CD4-positive, alpha-beta T cell treated with Interleukin-17A for 4 hours (primary cell): Measurements from ENCODE around the gene CCL15.

Source experiments
- DNase-seq: peaks from one replicate; pipeline ENCODE4 v3.0.0-alpha.2; 2020; ENCODE audit warnings: mixed read lengths

The CCL15 gene

DNA sequence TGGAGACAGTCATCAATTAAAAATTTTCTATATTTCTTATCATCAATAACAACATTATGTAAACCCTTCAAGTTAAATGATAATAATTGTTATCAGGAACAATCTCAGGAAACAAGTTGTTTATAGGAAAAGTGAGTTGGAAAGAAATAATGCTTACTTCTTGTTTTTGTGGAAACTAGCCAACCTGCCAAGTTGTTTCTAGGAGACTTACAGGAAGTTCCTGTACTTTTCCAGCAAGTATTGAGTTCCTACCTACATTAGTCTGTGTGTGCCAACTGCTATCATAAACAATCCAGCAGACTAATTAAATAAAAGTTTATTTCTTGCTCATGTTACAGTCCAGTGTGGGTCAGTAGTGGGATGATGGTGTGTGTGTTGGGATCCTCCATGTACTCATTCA lies 13.2 kb downstream of the CCL15 start:
- DNase-seq = no peak

DNA sequence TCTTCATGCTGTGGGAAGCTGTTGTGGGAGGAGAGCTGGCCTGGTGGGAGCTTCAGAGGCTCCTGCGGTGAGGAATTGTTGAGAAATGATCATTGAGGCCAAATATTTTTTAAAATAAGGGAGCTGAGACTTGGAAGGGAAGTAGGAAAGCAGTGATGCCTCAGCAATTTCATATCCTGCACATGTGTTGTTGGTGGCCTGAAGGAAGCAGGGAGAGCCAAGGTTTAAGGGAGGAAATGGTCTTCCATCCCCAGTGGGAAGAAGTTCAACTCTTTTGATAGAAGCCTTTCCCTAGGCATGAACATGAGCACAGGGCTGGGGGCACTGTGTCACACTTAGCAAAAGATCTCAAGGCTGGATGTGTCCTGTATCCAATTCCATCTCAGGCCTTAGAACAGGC lies 14.7 kb downstream of the CCL15 start, which contains the start of gene CCL14:
TSS of gene CCL14 (minus strand) at position 87 of the 400 bp plus-strand sequence. CDS start at position 7, 80 bp downstream.
- DNase-seq = no peak

DNA sequence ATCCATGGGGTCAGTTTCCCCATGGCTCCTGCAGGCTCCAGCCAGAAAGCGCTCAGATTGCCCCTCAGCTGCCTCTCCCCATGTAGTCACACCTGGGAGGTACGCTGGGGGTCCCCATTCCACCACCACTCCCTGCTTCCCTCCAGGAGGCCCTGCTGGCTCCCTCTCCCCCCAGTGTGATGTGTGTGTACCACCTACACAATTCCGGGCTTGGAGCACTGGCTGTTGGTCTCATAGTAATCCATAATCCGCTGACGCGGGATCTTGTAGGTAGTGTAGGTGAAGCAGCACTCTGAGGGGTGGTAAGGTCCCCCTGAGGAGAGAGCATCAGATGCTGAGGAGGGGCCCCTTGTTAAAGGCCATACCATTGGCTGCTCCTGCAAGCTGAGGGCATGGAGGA lies 17.2 kb downstream of the CCL15 start:
- no peak for DNase-seq

DNA sequence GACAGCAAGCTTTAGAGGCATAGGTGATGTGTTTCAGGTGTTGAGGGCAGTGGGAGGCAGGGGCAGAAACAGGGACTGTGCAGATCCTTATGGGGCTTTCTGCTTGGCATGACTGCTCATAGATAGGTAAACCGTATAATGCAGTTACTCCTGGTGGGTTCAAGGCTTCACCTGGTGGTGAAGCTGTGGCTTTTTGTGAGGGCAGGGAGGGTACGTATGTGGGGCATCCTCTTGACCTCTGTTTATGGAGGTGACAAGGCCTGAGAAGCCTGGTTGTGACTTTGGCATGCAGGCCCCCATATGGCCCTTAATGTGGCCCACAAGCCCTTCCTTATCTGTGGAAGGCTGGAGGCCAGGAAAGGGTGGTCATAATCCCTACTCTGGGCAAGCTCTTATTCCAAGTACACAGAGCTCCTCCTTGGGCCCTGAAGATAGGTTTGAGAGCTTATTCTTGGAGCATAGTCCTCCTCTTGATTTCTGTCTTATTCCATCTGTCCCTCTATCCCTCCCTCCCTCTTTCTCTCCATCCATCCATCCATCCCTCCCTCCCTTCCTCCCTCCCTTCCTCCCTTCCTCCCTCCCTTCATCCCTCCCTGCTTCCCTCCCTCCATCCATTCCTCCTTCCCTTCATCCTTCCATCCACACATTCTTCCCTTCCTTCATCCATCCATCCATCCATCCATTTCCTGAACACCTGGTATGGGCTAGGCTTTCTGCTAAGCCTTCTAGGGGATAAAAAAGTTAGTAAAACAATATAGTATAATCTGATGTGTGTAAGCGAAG lies 18.8 kb downstream of the CCL15 start:
- no peak for DNase-seq

DNA sequence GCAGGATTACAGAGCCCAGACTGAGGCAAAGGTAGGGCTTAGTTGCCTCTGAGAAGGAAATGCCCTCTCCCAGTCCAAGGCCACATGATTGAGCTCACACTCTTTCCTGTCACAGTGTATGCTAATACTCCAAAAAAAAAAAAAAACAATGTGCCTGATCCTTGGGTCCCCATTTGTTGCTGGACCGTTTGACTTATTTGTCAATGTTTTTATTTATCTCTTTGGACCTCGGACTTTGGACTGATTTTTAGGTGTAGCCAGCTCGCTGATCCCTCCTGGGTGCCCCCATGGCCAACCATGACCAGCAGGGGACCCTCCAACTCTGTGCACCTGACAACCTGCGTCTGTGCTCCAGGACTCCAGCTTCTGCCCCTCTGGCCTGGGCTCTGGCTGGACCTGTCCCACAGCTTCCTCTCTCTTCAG lies 19.4 kb downstream of the CCL15 start:
- DNase-seq = no peak

DNA sequence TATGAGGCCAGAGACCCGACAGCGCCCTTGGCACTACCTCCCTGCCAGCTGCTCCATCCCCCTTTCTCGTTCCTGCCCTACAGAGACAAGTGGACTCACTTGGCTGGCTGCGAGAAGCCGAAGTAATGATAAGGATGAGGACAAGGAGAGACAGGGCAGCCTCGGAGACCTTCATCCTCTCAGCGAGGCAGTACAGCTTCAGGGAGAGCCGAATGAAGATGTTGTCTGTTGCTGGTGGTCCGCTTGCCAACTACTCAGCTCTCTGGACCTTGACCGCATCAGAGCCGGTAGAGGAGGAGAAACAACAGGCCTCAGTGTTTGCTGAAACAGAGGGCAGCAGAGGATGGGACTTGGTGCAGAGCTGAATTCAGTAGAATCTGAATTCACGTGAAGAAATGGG lies 20.1 kb downstream of the CCL15 start, which contains the start of gene CCL16:
TSS of gene CCL16 (minus strand) at position 252 of the 400 bp plus-strand sequence. CDS start at position 175, 77 bp downstream.
- DNase-seq = no peak

DNA sequence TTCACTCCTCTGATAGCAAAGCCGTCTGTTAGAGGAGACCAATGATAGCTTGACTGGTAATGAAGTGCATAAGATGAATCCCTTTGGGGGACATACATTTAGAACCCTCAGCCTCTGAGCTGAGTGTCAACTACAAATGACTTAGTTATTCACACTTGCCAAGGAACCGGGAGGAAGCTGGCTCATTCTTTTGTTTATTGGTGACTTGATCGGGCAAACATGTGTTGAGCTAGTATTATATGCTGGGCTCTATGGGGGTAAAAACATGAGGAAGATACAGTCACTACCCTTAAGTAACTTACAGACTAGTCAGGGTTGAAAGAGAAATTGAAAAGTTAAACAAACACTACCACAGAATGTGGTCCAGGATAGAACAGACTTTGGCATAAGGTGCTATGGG lies 23.0 kb downstream of the CCL15 start:
- DNase-seq = no peak

DNA sequence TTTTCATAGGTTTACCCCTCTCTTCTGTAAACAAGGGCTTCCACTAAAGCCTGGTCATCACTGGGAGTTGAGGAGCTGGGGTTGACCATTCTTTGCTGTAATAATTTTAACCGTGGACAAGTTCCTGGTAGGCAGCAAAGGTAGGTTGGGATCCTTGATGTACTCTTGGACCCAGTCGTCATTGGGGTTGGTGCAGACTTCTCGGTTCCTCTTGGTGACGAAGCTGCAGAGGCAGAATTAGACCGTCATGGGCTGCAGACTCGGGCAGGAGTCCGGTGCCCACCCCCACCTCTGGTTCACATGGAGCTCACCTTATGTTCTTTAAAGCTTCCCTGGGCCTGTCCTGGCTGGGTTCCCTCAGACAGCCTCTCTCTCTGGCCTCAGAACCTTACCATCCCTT lies 23.8 kb downstream of the CCL15 start:
- no peak for DNase-seq

DNA sequence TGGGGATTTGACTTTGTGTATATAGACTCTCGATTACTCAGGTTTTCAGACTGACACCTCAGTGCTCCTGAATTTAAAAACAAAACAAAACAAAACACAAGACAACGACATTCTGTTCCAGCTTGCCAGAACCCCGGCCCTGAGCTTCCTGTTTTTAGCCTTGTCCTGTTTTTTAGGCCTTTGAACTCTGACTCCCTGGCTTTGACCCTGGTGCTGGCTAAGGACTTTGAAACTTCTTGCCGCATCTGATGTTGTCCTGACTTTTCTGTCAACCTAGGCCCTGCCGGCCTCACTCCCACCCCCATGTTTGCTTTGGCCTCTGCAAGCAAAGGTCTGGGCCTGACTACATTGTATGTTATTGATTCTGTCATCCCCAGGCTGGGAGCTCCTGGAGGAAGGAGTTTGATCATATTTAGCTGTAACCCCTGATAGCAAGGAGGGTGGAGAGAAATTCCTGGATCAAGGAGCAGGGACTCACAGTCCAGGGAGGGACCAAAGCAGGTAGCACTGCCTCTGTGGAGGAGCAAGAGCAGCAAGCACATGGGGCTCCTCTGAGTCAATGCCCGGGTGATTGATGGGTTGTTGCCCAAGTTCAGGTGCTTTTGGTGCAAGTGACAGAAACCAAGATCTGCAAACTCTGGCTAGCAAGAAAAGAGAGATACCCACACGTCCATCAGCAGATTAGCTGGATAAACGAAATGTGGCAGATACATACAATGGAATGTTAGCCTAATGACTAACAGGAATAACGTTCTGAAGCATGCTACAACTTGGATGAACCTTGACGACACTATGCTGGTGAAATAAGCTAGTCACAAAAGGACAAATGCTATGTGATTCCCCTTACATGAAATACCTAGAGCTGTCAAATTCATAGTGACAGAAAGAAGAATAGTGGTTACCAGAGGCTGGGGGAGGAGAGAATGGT lies 27.8 kb downstream of the CCL15 start:
- DNase-seq = no peak

DNA sequence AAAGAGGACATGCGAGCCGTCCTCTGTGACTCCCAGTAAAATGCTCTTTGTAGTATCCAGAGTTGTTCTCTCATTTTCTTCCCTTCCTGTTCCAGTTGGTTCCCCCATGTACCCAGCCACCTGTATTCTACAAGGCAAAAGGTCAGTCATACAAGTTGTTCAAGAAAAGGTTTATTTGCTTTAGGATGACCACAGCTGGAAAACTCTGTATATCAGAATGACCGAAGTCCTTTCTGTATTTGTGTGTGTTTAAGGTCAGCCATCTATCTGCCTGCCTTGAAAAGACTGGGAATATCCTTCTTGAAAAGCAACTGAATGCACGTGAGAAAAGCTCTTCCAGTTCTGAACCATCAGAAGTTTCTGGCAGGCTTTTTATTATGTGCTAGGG lies 28.4 kb downstream of the CCL15 start:
- no peak for DNase-seq

DNA sequence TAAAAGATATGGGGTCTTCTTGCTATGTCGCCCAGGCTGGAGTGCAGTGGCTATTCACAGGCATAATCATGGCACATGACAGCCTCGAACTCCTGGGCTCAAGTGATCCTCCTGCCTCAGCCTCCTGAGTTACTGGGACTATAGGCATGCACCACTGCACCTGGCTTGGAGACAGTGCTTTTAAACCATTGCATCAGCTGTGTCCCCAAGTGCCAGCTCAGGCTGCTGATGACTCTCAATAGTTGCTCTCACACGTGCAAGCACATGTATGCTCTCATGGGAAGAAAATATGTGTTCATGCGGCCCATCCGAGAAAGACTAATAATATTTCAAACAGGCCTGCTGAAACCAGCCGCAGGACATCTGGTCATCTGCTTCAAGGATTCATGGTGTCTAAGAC lies 28.8 kb downstream of the CCL15 start:
- no peak for DNase-seq

DNA sequence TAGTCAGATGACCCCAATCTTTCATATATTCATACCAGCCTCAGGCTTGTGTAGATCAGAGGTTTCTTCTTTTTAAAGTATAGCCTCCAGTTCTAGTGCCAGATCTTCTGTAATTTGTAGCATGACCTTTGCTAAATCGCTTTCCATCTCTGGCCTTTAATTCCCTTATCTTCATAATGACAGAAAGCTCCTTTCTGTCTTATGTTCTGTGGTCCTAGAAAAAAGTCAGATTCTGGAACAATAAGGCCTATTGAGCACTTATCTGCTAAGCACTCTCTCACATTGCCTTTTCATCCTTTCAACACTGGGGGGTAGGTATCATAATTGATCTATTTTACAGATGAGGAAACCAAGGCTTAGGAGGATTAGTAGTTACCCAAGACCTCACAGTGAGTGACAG lies 29.3 kb downstream of the CCL15 start:
- no peak for DNase-seq

DNA sequence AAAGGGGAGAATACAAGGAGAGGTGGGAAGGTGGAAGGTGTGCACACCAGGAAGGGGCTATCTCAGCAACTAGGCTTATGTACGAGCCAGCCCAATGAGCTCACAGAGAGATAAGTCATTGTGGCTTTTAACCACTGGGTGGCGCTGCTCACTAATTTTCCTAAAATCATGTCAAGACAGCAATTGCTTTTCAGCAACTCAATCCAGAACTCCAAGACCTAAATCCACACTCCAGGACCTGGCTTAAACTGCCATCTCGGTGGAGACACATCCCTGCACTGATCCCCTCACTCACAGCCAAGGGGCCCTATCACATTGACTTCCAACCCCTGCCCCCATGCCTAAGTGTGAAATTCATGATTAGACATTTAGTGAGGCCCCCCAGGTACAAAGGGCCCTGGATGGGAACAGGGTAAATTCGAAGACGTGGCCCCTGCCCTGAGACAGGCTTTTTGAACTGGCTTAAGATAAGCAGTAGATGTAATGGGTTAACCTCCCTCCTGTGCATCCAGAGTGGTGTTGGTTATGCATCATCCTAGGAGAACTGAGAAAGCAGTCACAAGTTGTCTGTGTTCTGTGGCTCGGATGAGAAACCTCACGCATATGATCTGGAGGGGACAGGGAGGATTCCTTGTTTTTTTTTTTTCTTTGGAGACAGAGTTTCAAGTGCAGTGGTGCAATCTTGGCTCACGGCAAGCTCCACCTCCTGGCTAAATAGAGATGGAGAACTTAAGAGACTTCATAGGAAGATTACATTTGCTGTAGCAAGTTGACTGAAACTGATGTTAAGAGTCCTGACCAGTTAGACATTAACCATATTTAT lies 31.6 kb downstream of the CCL15 start:
- peak; percentile 73 for DNase-seq

DNA sequence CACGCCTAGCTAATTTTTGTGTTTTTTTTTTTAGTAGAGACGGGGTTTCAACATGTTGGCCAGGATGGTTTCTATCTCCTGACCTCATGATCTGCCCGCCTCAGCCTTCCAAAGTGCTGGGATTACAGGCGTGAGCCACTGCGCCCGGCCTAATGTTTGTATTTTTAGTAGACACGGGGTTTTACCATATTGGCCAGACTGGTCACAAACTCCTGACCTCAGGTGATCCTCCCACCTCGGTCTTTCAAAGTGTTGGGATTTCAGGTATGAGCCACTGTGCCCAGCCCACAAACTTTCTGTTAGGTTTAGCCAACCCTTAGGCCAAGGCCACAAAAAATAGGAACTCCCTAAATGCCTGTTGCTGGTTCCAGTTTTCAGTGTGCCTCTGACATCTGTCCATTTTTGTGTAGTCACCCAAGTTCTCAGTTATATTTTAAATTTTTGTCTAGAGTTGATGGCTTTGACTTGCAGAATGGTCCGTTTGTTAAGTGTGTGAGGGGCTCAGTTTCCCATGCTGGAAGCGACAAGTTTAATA lies 32.8 kb downstream of the CCL15 start:
- DNase-seq = no peak

DNA sequence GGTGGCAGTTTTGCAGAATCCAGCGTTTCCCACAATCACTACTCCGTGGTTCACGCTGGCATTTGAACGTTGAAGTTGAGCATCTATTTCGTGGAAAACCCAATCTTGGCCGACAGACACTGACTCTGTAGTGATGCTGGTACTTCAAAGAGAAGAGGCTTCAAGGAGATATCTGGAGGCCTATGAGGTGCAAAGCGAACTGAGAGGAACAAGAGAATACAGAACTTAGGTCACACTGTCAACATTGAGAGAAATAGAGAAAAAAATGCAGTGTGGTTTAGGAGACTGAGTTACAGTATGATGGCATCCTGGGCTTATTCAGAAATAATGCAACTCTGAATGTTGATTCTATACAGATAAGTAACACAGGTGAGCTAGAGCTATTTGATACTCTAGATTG lies 36.1 kb downstream of the CCL15 start:
- DNase-seq = no peak

DNA sequence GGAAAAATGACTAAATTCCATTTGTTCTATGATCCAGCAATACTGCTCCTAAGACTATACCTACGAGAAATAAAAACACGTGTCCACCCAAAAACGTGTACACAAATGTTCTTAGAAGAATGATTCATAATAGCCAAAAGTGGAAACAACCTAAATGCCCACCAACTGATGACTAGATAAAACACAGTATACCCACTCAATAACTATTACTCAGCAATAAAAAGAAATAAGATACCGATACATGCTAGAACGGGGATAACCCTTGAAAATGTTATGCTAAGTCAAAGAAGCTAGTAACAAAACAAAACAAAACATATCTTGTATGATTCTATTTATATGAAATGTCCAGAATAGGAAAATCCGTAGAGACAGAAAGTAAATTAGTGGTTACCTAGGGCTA lies 37.7 kb downstream of the CCL15 start:
- DNase-seq = no peak

DNA sequence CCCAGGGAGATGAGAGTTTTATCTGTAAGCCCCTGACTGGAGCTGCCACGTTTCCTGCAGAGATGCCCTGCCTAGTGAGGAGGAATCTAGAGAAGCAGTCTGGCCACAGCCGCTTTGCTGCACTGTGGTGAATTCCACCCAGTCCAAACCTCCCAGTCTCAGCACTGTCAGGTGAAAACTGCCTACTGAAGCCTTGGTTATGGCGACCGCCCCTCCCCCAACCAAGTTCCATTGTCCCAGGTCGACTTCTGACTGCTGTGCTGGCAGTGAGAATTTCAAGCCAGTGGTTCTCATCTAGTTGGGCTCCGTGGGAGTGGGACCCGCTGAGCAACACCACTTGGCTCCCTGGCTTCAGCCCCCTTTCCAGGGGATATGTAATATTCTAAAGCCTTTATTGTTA lies 47.6 kb downstream of the CCL15 start:
- DNase-seq = no peak

DNA sequence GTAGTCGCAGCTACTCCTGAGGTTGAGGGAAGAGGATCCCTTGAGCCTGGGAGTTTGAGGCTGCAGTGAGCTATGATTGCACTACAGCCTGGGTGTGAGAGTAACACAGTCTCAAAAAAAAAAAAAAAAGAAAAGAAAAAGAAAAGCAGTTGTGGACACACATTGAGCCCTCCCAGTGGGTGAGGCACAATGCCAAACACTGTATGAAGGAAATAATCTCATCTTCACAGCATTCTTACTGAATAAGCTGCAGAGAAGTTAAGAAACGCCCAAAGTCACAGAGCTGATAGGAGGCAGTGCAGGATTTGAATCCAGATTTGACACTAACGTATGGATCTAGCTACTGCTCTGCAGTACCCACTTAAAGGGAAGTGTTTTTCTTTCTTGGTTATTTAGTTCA lies 52.0 kb downstream of the CCL15 start:
- no peak for DNase-seq

DNA sequence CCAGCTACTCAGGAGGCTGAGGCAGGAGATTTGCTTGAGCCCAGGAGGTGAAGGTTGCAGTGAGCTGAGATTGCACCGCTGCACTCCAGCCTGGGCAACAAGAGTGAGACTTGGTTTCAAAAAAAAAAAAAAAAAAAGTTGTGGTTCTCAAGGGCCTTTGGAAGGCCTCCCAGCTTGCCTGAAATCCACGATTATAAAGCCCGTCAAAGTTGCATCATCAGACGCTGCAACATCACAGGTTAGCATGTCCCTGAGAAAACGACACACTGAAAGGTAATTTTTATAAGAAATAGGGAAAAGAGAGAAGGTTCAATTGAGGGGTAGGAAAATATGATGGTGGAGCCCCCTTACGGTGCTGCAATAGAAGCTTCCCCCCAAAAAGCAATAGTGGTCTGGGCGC lies 53.3 kb downstream of the CCL15 start:
- DNase-seq = no peak
